ENCODE data around the gene ABAT. TPM values are rescaled to one million over a fixed set of nuclear protein-coding genes. Genes with fewer than 3 reads are reported as not detected.

ABAT gene
- total RNA-seq, 2 donors from 2014 or later = 27.0 to 40.2 TPM

DNA sequence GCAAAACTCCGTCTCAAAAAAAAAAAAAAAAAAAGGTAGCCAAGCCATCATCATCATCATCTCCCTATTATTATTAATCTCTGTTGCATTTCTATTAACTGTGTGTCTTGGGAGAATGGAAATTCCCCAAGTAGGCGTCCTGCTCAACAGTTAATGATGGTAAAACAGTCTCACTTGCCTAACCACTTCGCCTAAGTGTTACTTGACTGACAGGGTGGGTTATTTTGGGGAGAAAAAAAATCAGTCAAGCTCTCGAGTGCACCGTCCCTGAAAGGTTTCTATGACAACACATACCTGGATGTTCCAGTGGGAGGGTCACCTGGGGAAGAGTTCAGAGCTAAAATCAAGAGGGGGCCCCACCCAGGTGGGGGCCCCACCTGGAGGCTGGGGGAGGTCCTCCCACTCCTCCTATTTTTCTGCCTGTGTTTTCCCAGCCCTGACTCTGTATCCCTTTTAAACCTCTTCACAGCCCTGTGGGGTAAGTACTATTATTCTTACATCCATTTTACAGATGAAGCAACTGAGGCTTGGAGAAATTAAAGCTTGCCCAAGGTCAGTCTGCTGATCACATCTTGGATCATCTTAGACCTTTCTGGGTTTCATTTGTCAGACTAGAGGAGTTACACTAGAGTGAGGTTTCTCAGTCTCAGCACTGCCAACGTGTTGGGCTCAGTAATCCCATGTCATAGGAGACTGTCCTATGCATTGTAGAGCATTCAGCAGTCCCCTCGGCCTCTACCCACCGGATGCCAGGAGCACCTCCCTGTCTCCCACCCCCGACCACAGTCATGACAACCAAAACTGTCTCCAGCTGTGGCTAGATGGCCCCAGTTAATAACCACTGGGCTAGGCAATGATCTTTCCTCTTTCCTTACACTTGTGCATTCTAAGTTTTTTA lies 11.0 kb upstream of the ABAT start:
- Histone ChIP-seq H3K27ac (no peak overlapping the region), H3K4me1 (no peaks in the 10 kb centered on the region), H3K9me3 (no peaks in the 10 kb centered on the region), H3K27me3 (no peaks in the 10 kb centered on the region), H3K4me3 (no peak overlapping the region), H3K36me3 (replicated peaks in 1 of 2; ENCODE audit: insufficient read depth in 1 of 2, low read depth in 2 of 2) (no peaks in the 10 kb centered on the region)
- intact Hi-C loops (cut with DNase I) = no loop called here
- DNase-seq (no peak), ATAC-seq (no peak)
- whole genome bisulfite sequencing, 2 donors = 83 to 89% methylated on average over 9 of the region's 9 CpGs
- no peak for TF ChIP-seq POLR2A (IDR thresholded peaks at IDR 0.05)
- TF ChIP-seq, protein P1, sequence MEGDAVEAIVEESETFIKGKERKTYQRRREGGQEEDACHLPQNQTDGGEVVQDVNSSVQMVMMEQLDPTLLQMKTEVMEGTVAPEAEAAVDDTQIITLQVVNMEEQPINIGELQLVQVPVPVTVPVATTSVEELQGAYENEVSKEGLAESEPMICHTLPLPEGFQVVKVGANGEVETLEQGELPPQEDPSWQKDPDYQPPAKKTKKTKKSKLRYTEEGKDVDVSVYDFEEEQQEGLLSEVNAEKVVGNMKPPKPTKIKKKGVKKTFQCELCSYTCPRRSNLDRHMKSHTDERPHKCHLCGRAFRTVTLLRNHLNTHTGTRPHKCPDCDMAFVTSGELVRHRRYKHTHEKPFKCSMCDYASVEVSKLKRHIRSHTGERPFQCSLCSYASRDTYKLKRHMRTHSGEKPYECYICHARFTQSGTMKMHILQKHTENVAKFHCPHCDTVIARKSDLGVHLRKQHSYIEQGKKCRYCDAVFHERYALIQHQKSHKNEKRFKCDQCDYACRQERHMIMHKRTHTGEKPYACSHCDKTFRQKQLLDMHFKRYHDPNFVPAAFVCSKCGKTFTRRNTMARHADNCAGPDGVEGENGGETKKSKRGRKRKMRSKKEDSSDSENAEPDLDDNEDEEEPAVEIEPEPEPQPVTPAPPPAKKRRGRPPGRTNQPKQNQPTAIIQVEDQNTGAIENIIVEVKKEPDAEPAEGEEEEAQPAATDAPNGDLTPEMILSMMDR (IDR thresholded peaks at IDR 0.05) = no peak

DNA sequence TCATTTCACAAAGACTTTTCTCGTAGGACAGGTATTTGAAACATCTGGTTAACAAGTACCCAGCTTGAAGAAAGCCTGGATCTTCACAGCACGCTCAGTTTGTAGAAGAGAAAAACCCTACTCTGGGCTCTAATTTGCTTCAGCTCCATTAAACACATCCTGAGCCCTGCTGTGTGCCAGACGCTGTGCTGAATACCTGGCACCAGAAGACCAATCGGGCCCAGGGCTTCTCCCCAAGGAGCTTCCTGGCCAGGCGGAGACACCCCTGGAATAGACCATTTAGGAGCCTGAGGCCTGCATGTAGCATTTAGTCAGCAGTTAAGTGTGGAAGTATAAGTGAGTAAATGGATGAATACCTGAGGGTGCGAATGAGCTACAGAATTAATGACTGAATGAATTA lies 8.9 kb upstream of the ABAT start:
- 90 to 96% methylated on average over 6 of the region's 6 CpGs for WGBS, 2 donors
- Histone ChIP-seq H3K36me3 (replicated peaks in 1 of 2; ENCODE audit: insufficient read depth in 1 of 2, low read depth in 2 of 2) (no peaks in the 10 kb centered on the region), H3K4me3 (no peak overlapping the region), H3K27me3 (no peaks in the 10 kb centered on the region), H3K9me3 (no peaks in the 10 kb centered on the region), H3K27ac (no peak overlapping the region), H3K4me1 (no peaks in the 10 kb centered on the region)
- DNase-seq (no peak), ATAC-seq (no peak)
- intact Hi-C loops (cut with DNase I) = loop anchor here (5.0 kb wide), 1 partner anchor 212 kb away; no protein-coding TSS in a partner anchor
- no peak for TF ChIP-seq POLR2A (IDR thresholded peaks at IDR 0.05)
- TF ChIP-seq, protein P1 (IDR thresholded peaks at IDR 0.05) = no peak

DNA sequence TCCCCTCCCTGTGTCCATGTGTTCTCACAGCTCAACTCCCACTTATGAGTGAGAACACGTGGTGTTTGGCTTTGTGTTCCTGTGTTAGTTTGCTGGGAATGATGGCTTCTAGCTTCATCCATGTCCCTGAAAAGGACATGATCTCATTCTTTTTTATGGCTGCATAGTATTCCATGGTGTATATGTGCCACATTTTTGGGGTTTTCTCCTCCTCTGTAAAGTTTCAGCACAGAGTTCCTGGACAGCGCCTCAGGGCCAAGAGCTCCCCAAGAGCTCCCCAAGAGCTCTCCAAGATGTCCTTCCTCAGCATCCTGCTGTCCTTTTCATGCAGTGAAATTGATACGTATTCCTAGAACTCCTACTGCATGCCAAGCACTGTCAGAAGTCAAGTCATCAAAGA lies 6.9 kb upstream of the ABAT start:
- Histone ChIP-seq H3K4me3 (no peak overlapping the region), H3K4me1 (no peaks in the 10 kb centered on the region), H3K27ac (no peak overlapping the region), H3K27me3 (no peaks in the 10 kb centered on the region), H3K9me3 (no peaks in the 10 kb centered on the region), H3K36me3 (replicated peaks in 1 of 2; ENCODE audit: insufficient read depth in 1 of 2, low read depth in 2 of 2) (no peaks in the 10 kb centered on the region)
- no peak for DNase-seq
- intact Hi-C loops (cut with DNase I) = loop anchor here (5.0 kb wide), 1 partner anchor 210 kb away; no protein-coding TSS in a partner anchor
- no peak for TF ChIP-seq POLR2A (IDR thresholded peaks at IDR 0.05)
- TF ChIP-seq, protein P1 (IDR thresholded peaks at IDR 0.05) = no peak
- no peak for ATAC-seq
- 96 to 97% methylated on average over 3 of the region's 3 CpGs for WGBS, 2 donors

DNA sequence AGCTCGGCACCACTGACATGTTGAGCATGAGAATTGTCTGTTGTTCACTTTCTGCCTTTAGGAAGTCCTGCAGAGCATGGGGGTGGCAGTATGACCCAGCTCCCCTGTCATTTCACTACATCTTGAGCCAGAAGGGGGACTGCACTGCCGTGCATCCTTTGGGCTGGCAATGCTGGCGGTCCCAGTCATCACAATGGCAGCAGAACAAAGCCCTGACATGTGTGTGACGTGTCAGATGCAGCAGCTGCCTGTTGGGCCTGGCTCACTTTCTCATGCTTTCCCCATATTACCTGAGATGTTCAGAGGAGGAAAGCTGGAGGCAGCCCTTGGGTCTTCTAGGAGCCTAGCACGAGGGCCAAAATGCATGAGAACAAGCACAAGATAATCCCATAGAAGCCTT lies 6.3 kb upstream of the ABAT start:
- Histone ChIP-seq H3K4me3 (no peak overlapping the region), H3K27ac (no peak overlapping the region), H3K4me1 (no peaks in the 10 kb centered on the region), H3K9me3 (no peaks in the 10 kb centered on the region), H3K27me3 (no peaks in the 10 kb centered on the region), H3K36me3 (replicated peaks in 1 of 2; ENCODE audit: insufficient read depth in 1 of 2, low read depth in 2 of 2) (no peaks in the 10 kb centered on the region)
- DNase-seq (no peak), ATAC-seq (no peak)
- intact Hi-C loops (cut with DNase I) = loop anchor here (5.0 kb wide), 1 partner anchor 209 kb away; no protein-coding TSS in a partner anchor
- TF ChIP-seq, protein P1 (IDR thresholded peaks at IDR 0.05) = no peak
- no peak for TF ChIP-seq POLR2A (IDR thresholded peaks at IDR 0.05)
- WGBS, 2 donors = 86 to 90% methylated on average over 5 of the region's 5 CpGs
